K562 (cell line): ENCODE measurements around the gene SLC20A1. TPM values are rescaled to one million over a fixed set of nuclear protein-coding genes. Genes with fewer than 3 reads are reported as not detected.

ENCODE experiments used
- BHLHE40 ChIP-seq: IDR thresholded peaks from 2 replicates; pipeline ENCODE4 v1.6.1; 2011; ENCODE audit warnings: low read length, improper control_type of control experiment
- MCM2 ChIP-seq: fragments of 450-650 bp; IDR thresholded peaks from 2 replicates; pipeline ENCODE4 v1.6.1; 2017; ENCODE audit warnings: low read depth, mild to moderate bottlenecking
- polyA plus RNA-seq, 8 experiments: library from polyadenylated mRNA; depleted of rRNA in 4 of 8; stranded (reverse) in 5 of 8; unstranded in 3 of 8; fragments of >200 nt; fragmentation: Nextera tagmentation in 2 of 8; fragmentation: Illumina TruSeq in 1 of 8; extraction: Ambion mirVana in 2 of 8; extraction: Trizol in 1 of 8; gene quantifications; 2 replicates each; pipeline versions ENCODE4 v1.2.1 to v1.2.3, GENCODE V29; 2011 to 2014; ENCODE audit warnings: inconsistent platforms in 1 of 8, missing spikeins in 1 of 8
- total RNA-seq, 7 experiments: library from RNA; depleted of rRNA in 6 of 7; stranded (reverse); fragments of >200 nt in 6 of 7; fragmentation: Illumina TruSeq in 2 of 7; extraction: Trizol in 2 of 7; gene quantifications; 2 replicates each; pipeline versions ENCODE4 v1.2.1 to v1.2.3, GENCODE V29; 2011 to 2021; ENCODE audit warnings: low replicate concordance in 1 of 7
- TF ChIP-seq, protein P1 (sequence below): fragments of 450-650 bp; IDR thresholded peaks from 2 replicates; pipeline ENCODE4 v1.6.1; 2016; ENCODE audit warnings: mild to moderate bottlenecking, moderate library complexity
- TF ChIP-seq, protein P2 (sequence below): sonication (generic); formaldehyde crosslinking; IDR thresholded peaks from 2 replicates; pipeline ENCODE4 v1.8.1; 2023; ENCODE audit warnings: missing genetic modification reagents, mild to moderate bottlenecking, borderline replicate concordance

Gene SLC20A1
- total and polyA plus RNA-seq, 9 of the 15 experiments (the other 6 are each of a cell fraction or from before 2014, with no cell fraction given), result 53.8 to 150 (median 74.7) TPM

DNA sequence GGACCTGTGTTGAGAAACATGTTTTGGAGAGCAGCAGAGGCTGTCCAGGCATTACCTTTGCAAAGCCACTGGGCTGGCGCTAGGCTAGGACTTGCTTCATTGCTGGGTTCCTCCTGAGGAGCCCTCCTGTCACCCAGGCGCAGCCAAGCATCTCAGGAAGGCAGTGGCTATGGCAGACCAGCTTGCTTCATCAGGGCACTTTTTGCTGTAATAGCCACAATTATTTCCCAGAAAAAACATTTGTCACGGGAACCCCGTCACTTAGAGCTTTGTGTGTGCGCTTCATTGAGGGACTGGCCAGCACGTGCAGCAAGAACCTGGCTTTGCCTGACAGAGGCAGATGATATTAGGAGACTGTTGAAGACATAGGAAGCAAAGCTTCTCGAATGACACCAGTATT is 36.4 kb downstream of the SLC20A1 start (continued):
- TF ChIP-seq, protein P1, sequence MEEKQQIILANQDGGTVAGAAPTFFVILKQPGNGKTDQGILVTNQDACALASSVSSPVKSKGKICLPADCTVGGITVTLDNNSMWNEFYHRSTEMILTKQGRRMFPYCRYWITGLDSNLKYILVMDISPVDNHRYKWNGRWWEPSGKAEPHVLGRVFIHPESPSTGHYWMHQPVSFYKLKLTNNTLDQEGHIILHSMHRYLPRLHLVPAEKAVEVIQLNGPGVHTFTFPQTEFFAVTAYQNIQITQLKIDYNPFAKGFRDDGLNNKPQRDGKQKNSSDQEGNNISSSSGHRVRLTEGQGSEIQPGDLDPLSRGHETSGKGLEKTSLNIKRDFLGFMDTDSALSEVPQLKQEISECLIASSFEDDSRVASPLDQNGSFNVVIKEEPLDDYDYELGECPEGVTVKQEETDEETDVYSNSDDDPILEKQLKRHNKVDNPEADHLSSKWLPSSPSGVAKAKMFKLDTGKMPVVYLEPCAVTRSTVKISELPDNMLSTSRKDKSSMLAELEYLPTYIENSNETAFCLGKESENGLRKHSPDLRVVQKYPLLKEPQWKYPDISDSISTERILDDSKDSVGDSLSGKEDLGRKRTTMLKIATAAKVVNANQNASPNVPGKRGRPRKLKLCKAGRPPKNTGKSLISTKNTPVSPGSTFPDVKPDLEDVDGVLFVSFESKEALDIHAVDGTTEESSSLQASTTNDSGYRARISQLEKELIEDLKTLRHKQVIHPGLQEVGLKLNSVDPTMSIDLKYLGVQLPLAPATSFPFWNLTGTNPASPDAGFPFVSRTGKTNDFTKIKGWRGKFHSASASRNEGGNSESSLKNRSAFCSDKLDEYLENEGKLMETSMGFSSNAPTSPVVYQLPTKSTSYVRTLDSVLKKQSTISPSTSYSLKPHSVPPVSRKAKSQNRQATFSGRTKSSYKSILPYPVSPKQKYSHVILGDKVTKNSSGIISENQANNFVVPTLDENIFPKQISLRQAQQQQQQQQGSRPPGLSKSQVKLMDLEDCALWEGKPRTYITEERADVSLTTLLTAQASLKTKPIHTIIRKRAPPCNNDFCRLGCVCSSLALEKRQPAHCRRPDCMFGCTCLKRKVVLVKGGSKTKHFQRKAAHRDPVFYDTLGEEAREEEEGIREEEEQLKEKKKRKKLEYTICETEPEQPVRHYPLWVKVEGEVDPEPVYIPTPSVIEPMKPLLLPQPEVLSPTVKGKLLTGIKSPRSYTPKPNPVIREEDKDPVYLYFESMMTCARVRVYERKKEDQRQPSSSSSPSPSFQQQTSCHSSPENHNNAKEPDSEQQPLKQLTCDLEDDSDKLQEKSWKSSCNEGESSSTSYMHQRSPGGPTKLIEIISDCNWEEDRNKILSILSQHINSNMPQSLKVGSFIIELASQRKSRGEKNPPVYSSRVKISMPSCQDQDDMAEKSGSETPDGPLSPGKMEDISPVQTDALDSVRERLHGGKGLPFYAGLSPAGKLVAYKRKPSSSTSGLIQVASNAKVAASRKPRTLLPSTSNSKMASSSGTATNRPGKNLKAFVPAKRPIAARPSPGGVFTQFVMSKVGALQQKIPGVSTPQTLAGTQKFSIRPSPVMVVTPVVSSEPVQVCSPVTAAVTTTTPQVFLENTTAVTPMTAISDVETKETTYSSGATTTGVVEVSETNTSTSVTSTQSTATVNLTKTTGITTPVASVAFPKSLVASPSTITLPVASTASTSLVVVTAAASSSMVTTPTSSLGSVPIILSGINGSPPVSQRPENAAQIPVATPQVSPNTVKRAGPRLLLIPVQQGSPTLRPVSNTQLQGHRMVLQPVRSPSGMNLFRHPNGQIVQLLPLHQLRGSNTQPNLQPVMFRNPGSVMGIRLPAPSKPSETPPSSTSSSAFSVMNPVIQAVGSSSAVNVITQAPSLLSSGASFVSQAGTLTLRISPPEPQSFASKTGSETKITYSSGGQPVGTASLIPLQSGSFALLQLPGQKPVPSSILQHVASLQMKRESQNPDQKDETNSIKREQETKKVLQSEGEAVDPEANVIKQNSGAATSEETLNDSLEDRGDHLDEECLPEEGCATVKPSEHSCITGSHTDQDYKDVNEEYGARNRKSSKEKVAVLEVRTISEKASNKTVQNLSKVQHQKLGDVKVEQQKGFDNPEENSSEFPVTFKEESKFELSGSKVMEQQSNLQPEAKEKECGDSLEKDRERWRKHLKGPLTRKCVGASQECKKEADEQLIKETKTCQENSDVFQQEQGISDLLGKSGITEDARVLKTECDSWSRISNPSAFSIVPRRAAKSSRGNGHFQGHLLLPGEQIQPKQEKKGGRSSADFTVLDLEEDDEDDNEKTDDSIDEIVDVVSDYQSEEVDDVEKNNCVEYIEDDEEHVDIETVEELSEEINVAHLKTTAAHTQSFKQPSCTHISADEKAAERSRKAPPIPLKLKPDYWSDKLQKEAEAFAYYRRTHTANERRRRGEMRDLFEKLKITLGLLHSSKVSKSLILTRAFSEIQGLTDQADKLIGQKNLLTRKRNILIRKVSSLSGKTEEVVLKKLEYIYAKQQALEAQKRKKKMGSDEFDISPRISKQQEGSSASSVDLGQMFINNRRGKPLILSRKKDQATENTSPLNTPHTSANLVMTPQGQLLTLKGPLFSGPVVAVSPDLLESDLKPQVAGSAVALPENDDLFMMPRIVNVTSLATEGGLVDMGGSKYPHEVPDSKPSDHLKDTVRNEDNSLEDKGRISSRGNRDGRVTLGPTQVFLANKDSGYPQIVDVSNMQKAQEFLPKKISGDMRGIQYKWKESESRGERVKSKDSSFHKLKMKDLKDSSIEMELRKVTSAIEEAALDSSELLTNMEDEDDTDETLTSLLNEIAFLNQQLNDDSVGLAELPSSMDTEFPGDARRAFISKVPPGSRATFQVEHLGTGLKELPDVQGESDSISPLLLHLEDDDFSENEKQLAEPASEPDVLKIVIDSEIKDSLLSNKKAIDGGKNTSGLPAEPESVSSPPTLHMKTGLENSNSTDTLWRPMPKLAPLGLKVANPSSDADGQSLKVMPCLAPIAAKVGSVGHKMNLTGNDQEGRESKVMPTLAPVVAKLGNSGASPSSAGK, result peak; percentile 28; the same call in 1 of the 2 replicates
- TF ChIP-seq MCM2, result no peak
- TF ChIP-seq BHLHE40, result 0 out of 2 replicates have a peak, but pooled peaks have one; percentile 21
- TF ChIP-seq, protein P2, sequence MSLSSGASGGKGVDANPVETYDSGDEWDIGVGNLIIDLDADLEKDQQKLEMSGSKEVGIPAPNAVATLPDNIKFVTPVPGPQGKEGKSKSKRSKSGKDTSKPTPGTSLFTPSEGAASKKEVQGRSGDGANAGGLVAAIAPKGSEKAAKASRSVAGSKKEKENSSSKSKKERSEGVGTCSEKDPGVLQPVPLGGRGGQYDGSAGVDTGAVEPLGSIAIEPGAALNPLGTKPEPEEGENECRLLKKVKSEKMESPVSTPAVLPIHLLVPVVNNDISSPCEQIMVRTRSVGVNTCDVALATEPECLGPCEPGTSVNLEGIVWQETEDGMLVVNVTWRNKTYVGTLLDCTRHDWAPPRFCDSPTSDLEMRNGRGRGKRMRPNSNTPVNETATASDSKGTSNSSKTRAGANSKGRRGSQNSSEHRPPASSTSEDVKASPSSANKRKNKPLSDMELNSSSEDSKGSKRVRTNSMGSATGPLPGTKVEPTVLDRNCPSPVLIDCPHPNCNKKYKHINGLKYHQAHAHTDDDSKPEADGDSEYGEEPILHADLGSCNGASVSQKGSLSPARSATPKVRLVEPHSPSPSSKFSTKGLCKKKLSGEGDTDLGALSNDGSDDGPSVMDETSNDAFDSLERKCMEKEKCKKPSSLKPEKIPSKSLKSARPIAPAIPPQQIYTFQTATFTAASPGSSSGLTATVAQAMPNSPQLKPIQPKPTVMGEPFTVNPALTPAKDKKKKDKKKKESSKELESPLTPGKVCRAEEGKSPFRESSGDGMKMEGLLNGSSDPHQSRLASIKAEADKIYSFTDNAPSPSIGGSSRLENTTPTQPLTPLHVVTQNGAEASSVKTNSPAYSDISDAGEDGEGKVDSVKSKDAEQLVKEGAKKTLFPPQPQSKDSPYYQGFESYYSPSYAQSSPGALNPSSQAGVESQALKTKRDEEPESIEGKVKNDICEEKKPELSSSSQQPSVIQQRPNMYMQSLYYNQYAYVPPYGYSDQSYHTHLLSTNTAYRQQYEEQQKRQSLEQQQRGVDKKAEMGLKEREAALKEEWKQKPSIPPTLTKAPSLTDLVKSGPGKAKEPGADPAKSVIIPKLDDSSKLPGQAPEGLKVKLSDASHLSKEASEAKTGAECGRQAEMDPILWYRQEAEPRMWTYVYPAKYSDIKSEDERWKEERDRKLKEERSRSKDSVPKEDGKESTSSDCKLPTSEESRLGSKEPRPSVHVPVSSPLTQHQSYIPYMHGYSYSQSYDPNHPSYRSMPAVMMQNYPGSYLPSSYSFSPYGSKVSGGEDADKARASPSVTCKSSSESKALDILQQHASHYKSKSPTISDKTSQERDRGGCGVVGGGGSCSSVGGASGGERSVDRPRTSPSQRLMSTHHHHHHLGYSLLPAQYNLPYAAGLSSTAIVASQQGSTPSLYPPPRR (CRISPR knock-in tag), result no peak
